Amniotic epithelial cell (primary cell): Measurements from ENCODE around the gene CCDC50.

Experiments used
- DNase-seq: peaks from one replicate; pipeline ENCODE4 v3.0.0-alpha.2; 2010; ENCODE audit warnings: low read depth

Gene CCDC50

DNA sequence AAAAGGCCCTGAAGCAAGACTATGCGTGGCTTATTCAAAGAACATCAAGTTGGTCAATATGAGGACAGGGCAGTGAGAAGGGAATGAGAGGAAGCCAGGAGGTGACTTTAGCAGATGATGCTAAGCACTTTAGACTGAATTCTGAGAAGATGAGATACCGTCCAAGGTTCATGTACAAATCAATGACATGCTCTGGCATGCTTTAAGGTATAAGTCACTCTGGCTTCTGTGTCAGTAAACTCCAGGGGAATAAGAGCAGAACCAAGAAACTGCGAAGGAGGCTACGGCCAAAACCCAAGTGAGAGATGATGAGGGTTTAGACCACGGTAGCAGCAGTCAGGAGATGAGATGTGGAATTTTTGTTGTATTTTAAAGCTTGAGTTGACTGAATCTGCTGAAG is 8.9 kb upstream of the CCDC50 start:
- no peak for DNase-seq

DNA sequence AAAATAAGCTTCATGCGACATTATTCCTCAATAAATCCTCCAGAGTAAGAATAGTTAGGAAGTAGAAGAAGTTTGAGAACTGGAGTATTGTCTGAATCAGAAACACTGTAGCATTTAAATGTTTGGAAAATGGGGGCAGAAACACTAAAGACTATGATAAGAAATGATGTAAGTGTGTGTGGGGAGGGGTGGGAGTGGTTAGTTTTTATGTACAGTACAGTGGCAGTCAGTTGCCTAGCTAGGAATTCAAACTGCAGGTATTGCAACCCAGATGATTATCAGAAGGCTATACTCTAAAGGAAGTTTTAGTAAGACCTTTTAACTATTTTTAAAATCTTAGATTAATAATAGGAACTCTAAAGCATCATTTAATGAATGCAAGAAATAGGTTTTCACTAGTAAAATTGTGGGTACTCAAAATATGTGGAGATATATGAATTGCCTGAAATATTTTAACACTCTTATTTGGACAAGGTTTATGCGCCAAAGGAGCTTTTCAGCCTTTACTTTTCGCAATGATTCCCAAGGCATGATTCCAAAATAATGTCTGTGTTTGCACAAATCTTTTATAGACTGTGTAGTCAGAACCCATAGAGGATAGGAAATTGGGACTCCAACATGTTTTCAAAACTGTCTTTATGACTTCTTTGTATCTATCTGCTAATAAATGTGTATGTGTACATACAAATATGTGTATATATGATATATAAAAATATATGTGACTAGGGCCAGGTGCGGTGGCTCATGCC is 8.0 kb upstream of the CCDC50 start:
- no peak for DNase-seq

DNA sequence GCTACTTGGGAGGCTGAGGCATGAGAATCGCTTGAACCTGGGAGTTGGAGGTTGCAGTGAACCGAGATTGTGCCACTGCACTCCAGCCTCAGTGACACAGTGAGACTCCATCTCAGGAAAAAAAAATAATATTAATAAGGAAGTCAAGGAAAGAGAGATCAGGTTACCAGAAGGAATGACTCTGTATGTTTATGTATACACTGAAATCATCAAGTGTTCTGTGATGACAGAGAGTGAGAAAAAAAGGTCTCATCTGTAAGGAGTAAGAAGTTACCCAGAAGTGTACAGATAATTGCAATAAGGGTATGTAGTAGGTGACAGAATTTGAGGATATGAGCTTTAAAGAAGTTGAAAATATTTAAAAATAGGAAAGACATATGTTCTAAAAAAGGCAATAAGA is 4.3 kb upstream of the CCDC50 start:
- DNase-seq = no peak

DNA sequence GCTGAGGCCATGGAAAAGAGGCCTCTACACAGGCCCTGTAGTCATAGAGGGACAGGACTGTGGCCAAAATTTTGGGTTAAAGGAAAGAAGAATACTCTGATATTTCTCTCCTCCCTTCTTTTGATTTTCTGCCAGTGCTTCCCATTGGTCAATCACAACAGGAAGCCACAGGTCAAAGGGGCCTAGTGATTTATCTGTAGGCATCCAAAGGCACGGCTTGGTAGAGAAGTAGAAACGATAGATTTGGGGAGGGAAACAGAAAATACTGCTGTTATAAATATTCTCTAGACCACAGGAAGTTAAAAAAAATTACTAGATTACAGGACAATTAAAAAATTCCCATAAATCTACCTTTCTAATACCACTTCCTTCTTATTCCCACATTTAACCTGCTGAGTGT is 1.7 kb upstream of the CCDC50 start:
- DNase-seq = no peak

DNA sequence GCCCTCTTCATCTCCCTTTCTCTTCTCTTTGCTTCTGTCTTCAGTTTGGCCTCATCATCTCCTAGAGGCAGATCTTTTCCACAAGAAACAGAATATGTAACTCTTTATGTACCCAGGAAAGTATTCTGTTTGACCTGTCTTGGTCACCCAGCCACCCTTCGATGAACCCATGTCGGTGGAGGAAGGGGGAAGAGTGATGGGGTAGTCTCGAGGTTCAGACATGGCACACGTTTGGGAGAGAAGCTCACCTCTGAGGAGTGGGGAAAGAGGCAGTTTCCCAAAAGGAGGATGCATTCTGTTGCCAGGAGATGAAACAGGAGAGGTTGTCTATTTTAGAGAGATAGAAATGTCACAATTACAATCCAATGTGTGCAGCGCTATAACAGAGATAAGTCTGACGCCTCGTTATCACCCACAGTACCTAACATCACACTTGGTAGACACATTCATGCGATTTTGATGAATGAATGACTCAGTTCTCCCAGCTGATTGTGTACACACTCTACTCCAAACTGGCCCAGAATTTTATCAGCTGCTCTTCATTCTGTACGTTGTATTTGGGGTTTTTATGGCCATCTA is 722 bp upstream of the CCDC50 start:
- DNase-seq = peak; percentile 59

DNA sequence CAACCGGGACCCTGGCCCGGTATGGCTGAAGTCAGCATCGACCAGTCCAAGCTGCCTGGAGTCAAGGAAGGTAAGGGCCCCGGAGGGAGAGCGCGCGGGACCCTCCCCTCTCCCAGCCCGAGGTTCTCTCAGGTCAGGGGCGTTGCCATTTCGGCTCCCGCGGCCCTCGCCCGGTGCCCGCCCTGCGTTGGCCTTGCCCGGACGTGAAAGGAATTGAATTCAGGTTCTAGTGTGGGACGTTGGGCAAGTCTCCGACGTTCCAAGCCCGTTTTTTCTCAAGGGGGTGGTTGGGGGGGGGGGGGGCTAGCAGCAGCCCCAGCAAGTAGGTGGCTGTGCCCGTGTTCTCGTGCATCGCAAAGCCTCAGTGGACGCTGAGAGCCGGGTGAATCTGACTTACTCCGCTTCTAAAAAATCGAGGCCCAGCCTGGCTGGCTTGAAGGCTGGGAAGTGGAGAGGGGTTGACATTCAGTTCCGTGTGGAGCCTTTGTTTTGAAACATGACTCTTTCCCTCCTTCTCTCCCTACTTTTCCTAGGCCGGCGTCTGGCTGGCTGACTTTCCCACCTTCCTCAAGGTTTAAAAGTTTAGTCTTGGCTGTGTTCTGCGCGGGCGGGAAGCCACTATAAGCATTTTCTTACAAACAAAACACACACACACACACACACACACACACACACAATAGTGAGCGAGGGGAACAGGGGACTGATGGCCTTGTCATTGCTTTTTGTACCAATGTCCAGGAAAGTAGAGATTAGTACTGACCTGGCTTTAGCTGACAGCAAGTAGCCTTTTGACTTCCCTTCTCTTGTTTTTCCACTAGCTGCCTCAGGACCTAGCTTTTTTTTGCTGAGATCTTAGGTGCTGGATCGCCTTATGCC is 698 bp downstream of the CCDC50 start, which contains the start of gene UTS2B:
Gene UTS2B, minus strand, starts transcription at position 873 of the 876 bp plus-strand sequence. CDS start 48,337 bp downstream, outside the sequence.
- peak; percentile 56 for DNase-seq

DNA sequence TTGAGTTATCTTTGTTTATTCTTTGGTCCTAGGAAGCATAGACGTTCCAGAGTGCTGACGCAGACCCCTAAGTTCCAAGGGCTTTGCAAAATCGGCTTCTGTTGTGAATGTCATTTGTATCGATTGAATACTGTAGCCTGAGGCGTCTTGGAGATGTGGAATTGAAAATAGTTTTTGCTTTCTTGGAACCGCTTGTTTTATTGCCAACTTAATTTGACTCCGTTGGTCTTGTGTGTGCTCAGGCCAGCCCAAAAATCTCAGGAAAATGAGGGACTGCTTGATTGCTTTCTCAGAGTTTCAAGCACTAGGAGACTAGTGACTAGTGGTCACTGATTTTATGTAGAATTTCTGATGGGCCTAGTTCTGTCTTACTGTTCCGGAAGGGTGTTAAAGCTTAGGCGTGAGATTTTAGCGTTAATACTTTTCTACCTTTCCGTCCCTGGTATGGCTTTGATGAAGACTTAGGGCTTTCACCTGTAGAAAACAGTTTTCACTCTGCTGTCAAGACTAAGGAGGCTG is 1.4 kb downstream of the CCDC50 start:
- DNase-seq = peak; percentile 88

DNA sequence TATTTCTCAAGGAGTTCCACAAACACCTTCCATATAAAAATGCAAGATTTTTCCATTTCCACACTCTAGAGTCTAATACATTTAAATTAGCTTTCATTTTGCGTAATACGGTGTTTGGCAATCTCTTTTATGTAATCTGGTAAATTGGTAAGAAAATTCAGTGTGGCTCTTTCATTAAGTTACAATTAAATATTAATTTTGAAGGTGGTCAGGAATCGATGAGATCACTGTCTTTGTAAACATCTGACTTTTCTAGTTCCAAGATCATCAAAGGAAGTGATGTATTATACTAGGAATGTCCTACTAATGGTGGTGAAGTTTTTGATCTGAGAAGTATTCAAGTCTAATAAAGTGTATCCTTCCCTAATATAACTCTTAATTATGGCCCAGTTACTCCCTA is 2.2 kb downstream of the CCDC50 start:
- DNase-seq = peak; percentile 46

DNA sequence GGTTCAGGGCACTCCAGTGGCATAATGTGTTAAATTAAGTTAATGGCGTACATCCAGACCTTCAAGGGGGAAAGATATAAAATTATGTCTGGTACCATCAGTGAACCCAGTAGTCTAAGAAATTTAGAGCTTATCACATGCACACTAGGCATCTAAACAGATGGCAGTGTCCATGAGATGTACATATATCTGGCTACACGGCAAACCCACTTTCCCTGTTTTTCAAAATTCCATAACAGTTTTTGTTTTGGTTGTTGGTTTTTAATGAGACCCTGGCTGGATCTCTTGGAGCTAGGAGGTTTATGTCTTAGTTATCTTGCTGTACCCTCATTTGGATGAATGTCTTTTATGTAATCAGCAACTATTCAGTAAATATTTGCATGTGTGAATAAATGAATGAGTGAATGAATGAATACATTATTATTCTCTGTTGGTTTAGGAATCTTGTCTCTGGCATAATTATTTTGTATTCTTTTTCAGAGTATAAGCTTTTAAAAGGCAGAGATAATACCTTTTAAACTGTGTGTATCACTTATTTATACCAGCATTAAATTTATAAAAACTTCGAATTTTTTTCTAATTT is 4.2 kb downstream of the CCDC50 start:
- no peak for DNase-seq

DNA sequence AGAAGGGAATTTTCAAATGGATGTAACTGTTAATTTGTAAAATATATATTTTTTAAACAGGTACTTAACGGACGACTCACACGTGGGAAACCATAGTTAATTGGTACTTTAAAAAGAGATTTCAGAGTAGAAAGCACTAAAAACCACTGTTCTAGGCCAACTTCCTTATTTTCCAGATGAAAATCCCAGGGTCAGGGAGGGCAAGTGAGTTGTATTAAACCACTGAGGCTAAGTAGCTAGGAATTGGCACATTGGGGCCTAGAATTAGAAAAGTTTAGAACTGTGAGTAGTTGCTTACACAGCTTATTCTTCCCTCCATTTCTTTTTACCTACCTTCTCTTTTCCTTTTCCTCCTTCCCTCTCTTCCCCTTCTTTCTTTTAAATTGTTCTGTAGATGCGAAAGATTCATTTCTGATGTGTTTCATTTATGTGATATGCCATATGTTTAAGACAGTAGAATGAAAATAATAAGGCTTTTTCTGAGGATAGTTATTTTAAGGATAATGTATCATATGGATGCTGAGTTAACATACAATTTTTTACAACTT is 5.2 kb downstream of the CCDC50 start:
- DNase-seq = no peak

DNA sequence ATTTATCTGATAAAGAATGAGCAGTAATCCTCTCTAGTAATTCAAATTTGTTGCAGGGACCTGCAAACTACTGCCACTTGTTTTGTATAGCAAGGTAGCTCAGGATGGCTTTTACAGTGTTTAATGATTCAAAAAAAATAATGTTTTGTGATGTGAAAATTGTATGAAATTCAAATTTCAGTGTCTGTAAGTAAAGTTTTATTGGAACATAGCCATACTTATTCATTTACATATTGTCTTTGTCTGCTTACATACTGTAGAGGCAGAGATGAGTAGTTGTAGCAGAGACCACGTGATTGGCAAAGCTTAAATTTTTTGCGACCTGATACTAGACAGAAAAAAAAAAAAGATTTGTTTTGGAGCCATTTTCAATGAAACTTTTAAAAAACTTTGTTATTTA is 7.6 kb downstream of the CCDC50 start:
- no peak for DNase-seq

DNA sequence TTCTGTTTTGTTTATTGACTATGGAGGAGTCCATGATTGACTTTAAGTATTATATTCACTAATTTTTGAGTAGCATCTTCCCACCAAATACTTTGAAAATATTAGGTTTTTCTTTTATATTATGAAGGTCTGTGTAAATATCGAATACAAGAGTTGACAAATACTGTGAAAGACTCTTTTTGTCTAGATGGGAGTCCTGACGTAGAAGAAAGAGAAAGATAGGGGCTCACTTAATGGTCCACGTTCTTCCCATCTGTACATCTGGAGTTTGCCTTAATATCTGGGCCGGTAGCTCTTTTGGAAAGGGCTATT is 8.9 kb downstream of the CCDC50 start:
- DNase-seq = no peak

DNA sequence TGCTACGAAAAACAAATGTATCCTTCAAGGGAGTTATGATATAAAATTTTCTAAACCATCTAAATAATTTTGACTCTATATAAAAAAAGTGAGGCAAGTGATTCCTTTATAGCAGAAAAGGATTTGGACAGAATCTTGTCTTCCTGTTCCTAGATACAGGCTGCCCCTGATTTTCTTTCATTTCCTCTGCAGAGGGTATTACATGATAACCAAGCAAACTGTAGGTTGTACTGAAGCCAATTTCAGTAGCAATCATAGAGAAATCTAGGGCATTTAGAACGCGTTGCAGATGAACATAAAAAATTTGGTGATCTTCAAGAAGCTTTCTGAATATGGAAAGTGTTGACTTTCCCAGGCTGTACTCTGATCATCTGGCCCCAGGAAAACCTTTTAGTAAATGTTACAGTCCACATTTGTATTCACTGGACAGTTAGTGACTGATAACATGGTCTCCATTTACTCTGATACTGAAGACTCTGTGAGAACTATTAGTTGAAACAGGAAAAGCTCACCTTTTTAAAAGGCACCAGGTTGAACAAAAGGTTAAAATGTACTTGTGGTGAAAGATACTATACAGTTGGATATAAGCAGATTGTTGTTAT is 10.2 kb downstream of the CCDC50 start:
- no peak for DNase-seq

DNA sequence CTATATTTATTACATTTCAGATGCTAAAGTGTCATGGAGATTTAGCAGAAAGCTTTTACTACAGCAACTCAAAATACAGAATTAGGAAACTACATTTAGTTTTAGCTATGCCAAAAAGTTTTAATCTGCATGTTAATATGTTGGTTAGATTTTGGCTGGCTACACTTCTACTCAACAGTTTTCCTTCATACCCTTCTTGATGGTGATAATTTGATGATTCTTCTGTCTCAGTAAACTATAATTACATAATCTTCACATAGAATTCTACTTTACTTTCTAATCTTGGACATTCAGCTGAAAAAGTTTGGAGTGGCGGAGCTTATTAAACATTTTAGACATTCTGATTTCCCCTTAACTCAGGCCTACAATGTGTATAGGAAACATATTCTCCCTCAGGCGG is 11.2 kb downstream of the CCDC50 start:
- DNase-seq = no peak

DNA sequence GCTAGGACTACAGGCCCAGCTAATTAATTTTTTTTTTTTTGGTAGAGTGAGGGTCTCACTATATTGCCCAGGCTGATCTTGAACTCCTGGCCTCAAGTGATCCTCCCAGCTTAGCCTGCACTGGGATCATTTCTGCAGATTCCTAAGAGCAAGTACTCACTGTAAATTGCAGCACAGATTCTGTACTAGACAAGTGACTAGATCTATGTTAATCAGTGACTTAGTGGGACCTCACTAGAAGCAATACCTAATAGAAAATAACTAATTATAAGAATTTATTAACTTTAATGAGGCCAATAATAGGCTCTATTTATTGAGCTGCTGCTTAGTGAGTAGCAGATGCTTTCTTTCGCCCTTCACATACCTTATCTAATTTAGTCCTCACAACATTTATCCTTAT is 11.8 kb downstream of the CCDC50 start:
- DNase-seq = no peak

DNA sequence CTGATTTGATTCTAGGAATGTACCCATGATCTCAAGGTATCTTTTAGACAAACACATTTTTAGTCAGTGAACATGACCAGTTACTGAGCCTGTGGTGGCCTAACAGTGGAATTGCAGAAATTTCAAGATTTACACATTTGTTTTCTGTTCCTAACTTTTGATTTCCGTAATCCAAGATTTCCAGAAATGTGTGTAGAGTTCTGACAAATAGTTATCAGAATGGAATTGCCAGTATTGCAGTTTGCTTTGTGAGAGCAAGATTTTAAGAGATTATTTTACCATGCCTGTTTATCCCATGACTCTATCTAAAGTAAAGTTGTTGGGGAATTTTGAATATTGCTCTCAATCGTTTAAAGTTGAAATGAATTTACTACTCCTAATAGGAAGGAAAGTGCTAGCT is 12.8 kb downstream of the CCDC50 start:
- peak; percentile 39 for DNase-seq

DNA sequence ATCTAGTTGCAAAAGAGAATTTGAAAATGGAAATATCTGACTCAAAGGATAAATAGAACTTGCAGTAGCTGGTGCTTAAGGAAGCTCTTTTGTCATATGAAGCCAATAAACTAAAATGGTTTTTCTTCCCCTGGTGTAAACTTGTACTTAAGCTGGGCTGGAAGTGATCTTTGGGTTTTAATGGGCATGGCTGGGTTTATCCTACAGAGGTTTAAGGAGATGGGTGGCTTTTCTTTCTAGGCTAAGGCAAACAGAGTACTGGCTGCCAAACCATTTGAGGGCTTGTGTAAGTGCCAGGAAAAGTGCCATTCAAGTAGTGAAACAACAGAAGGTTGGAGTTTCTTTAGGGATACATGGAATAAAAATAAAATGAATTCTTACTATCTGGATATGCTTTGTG is 13.2 kb downstream of the CCDC50 start:
- no peak for DNase-seq

DNA sequence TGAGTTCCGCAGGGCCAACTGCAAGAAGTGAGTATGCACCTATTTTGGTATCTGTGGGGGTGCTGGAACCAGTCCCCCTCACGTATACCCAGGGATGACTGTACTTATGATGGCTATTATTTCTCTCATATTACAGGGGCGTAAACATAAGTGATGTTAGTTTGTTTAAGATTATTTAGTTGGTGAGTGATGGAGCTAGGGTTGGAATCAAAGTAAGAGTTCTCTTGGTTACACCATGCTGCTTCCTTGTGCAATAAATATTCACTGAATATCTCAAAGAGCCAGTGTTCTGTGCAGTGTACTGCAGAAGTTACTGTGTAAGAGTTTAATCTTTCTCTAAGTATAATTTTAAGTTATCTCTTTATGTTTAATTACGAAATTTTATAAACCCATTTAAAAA is 13.9 kb downstream of the CCDC50 start:
- peak; percentile 62 for DNase-seq

DNA sequence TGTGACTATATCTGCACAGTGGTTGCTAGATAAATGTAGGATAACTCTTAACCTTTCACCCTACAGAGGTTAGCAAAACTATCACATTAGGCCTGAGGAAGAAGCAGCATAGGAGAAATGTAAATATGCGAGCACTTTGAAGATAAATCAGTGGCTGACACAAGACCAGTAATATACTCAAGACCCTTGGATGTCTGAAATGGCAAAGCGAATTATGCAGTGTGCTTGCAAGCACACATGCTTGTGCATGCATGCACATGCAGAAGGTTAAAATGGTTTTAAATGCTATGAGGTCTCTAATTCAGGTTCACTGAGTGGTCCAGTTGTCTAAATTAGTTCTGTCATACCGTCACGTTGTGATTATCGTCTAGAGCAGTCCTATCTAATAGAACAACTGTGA is 14.7 kb downstream of the CCDC50 start:
- no peak for DNase-seq

DNA sequence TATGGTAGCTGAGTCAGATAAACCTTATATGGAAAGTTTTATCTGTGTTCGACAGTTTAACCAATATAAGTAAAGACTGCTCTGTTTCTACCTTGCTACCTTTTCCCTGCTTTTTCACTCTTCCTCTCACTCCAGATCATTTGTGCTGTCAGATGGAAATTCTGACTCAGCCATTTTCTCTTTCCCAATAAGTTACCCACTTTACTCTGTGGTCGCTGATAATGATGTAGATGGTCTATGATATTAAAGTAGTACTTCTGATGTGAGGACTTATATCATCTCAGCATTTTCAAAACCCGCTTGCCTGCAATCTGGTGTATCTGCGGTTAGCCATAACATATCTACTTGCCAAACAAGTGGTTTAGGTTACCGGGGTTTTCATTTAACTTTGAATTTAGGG is 16.1 kb downstream of the CCDC50 start:
- DNase-seq = peak; percentile 66

DNA sequence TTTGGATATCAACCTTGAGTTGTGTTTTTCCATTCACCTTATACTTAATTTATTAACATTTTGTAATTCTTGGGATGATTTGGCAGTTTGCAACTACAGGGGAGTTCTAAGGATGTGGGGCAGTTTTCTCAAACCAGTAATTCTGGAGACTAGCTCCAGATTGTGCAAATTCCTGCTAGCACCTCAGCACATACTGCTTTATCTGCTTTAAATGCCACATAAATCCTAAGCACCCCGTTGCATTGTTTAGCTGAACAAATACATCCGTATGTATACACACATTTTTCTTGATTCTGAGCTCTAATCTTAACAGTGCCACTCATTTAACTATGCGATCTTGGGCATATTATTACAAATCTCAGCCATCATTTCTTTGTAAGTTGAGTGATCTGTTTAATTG is 18.0 kb downstream of the CCDC50 start:
- DNase-seq = peak; percentile 55

DNA sequence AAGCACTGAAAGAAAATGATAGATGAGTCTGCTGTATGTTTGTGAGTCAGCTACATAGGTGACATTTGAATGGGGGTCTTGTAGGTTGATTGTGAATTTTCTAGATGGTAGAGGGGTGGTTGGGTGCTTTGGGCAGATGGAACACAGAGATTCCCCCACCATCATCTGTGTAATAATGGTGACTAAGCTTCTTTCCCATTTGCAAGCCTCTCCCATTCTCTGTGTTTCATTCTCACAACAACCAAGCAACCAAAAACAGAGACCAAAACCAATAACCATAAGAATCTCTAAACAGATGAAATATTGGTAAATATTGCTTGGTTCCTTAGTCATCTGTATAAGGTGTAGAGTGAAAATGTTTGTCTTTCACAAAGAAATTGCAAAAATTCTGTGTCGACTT is 18.9 kb downstream of the CCDC50 start:
- DNase-seq = no peak
